ENCODE data around the gene CEP83.
A peak's percentile ranks its signal among the peaks of the same experiment; 100 is the strongest.

Gene CEP83

DNA sequence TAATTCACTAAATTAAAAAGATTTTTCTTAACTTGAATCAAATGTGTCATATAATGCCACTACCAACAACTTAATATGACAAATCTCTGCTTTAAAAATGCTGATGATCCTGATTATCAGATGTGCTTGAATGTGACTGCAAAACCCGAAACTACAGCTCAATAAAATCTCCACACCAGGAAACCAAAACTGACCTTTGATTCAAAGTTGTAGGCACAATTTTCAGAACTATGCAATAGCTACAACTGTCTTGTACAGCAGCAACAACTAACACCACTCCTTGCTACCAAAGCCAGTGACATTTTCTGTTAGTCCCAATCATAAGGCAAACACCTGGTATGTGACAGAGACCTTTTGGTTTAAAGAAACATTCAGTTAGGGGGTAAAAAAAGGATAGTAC, 147.3 kb downstream of the CEP83 start:
- no peak for DNase-seq (ENCODE audit: low read depth)
- TF ChIP-seq CTCF (IDR thresholded peaks at IDR 0.05; ENCODE audit: insufficient read depth, low read depth, low read length, missing control alignments) = no peak
- no peak overlapping the region for H3K4me3 ChIP-seq (ENCODE audit: low read depth, low read length)

DNA sequence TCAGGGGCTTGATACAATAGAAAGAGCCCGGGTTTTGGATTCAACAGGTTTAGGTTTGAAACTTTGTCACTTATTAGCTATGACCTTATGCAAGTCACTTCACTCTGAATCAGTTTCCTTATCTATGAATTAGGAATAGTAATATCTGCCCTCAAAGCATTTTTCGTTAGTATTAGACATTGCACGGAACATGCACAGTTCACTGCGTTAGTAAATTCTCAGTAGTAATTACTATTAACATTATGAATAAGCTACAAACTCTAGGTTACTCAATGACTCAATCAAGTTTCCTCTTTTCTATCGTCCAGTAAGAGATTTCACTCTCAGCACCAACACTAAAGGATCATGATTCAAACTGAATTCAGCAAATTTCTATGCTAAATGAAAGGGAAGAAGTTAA, 150.3 kb downstream of the CEP83 start:
- no peak for TF ChIP-seq CTCF (IDR thresholded peaks at IDR 0.05; ENCODE audit: insufficient read depth, low read depth, low read length, missing control alignments)
- no peak overlapping the region for H3K4me3 ChIP-seq (ENCODE audit: low read depth, low read length)
- peak; percentile 75 for DNase-seq (ENCODE audit: low read depth)

- no peak overlapping the region for H3K4me3 ChIP-seq (ENCODE audit: low read depth, low read length)
- no peak for TF ChIP-seq CTCF (IDR thresholded peaks at IDR 0.05; ENCODE audit: insufficient read depth, low read depth, low read length, missing control alignments)
- DNase-seq (ENCODE audit: low read depth) = no peak
Observed at GRCh38 chr12:94308612-94309011, 151.1 kb downstream of the CEP83 start.

DNA sequence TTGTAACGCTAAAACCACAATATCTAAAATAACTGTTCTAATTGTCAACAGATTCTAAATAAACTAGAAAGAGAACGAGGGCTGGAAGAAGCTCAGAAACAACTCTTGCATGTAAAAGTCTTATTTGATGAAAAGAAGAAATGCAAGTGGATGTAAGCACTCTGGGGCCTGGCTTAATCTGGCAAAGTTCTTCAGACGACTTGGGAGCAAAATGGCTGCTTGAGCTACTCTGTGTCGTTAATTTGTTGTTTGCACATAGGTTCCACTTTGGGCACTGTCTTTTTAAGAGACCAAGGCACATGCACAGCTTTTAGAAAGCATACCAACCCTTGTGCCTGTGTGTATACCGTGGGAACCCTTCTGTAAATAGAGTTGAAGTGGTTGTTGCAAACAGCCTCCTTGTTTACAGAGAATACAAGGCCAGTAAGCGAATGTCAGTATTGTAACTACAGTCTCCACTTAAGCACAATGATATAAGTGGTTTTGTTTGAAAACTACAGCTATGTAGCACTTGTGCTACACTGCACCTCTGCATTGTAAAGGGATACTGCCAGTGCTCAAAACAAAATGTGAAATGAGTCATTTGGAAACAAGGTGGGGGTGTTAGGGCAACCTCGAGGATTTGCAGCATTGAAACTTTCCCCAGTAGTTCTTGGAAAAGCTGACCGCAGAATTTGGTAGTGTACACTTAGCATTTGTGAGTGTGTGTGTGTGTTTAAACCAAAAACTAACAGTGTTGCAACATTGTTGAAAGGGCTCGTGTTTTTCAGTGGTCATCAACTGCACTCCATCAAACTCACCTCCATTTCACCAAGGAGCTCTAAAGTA, 154.3 kb downstream of the CEP83 start:
- TF ChIP-seq CTCF (IDR thresholded peaks at IDR 0.05; ENCODE audit: insufficient read depth, low read depth, low read length, missing control alignments) = no peak
- peak; percentile 76 for DNase-seq (ENCODE audit: low read depth)
- H3K4me3 ChIP-seq (ENCODE audit: low read depth, low read length) = no peak overlapping the region

- DNase-seq (ENCODE audit: low read depth) = no peak
- H3K4me3 ChIP-seq (ENCODE audit: low read depth, low read length) = no peak overlapping the region
- no peak for TF ChIP-seq CTCF (IDR thresholded peaks at IDR 0.05; ENCODE audit: insufficient read depth, low read depth, low read length, missing control alignments)
Observed at GRCh38 chr12:94304566-94305061, 155.1 kb downstream of the CEP83 start.

- TF ChIP-seq CTCF (IDR thresholded peaks at IDR 0.05; ENCODE audit: insufficient read depth, low read depth, low read length, missing control alignments) = no peak
- no peak for DNase-seq (ENCODE audit: low read depth)
- H3K4me3 ChIP-seq (ENCODE audit: low read depth, low read length) = no peak overlapping the region
Observed at GRCh38 chr12:94304012-94304411, 155.7 kb downstream of the CEP83 start.

GRCh38 chr12:94299846-94300245, 159.8 kb downstream of the CEP83 start:
- no peak overlapping the region for H3K4me3 ChIP-seq (ENCODE audit: low read depth, low read length)
- no peak for TF ChIP-seq CTCF (IDR thresholded peaks at IDR 0.05; ENCODE audit: insufficient read depth, low read depth, low read length, missing control alignments)

More at GRCh38 chr12:94299846-94300245, 159.8 kb downstream of the CEP83 start:
- no peak for DNase-seq (ENCODE audit: low read depth)
